ENCODE results near the gene SYNE2.

- TF ChIP-seq CTCF (IDR thresholded peaks at IDR 0.05) (no peak), EZH2 (IDR thresholded peaks at IDR 0.05) (no peak)
Observed at GRCh38 chr14:64248689-64249088, 395.9 kb downstream of the SYNE2 start.

All from neural progenitor cell (in vitro differentiated cells).